Measurements from ENCODE around the gene OPRL1. TPM values are rescaled to one million over a fixed set of nuclear protein-coding genes. Genes with fewer than 3 reads are reported as not detected.

OPRL1 gene
- total RNA-seq, 4 donors from 2014 or later = 0.45 to 0.68 (median 0.52) TPM

GRCh38 chr20:64049060-64049877 is 30.6 kb upstream of the OPRL1 start, which contains the start of gene SOX18:
SOX18 (minus strand) TSS chr20:64049639; CDS start chr20:64049516, 123 bp downstream.
- Histone ChIP-seq H3K4me3 (peak within 1 kb of the TSS; percentile 43), H3K27me3 (peaks cover 71% of the 10 kb centered on the region), H3K4me1 (peaks cover 47% of the 10 kb centered on the region), H3K27ac (peak within 1 kb of the TSS; percentile 47), H3K9me3 (no peaks in the 10 kb centered on the region), H3K36me3 (no peaks in the 10 kb centered on the region)
- 0% methylated on average over 7 of the region's 111 CpGs for WGBS
- TF ChIP-seq POLR2A (IDR thresholded peaks at IDR 0.05) = no peak
- TF ChIP-seq EP300 (IDR thresholded peaks at IDR 0.05) = no peak
- TF ChIP-seq CTCF (IDR thresholded peaks at IDR 0.05) = no peak
- no peak for TF ChIP-seq POLR2AphosphoS5 (IDR thresholded peaks at IDR 0.05)
- DNase-seq (ENCODE audit: low spot score in 2 of 2) = no peak

- Histone ChIP-seq H3K4me3 (peak overlapping the region; percentile 43), H3K27ac (peak overlapping the region; percentile 47), H3K36me3 (no peaks in the 10 kb centered on the region), H3K9me3 (no peaks in the 10 kb centered on the region), H3K27me3 (peaks cover 71% of the 10 kb centered on the region), H3K4me1 (peaks cover 44% of the 10 kb centered on the region)
- no peak for DNase-seq (ENCODE audit: low spot score in 2 of 2)
- WGBS = 47% methylated on average over 3 of the region's 16 CpGs
- TF ChIP-seq POLR2A (IDR thresholded peaks at IDR 0.05) (no peak), EP300 (IDR thresholded peaks at IDR 0.05) (no peak), POLR2AphosphoS5 (IDR thresholded peaks at IDR 0.05) (no peak), CTCF (IDR thresholded peaks at IDR 0.05) (no peak)
Observed at GRCh38 chr20:64049878-64050260, 30.0 kb upstream of the OPRL1 start.

GRCh38 chr20:64050261-64051032 is 29.4 kb upstream of the OPRL1 start:
- Histone ChIP-seq H3K36me3 (no peaks in the 10 kb centered on the region), H3K4me3 (peak overlapping the region; percentile 43), H3K4me1 (peaks cover 44% of the 10 kb centered on the region), H3K9me3 (no peaks in the 10 kb centered on the region), H3K27me3 (peaks cover 68% of the 10 kb centered on the region), H3K27ac (peak overlapping the region; percentile 47)
- TF ChIP-seq POLR2A (IDR thresholded peaks at IDR 0.05) = no peak
- no peak for TF ChIP-seq EP300 (IDR thresholded peaks at IDR 0.05)
- no peak for TF ChIP-seq CTCF (IDR thresholded peaks at IDR 0.05)
- TF ChIP-seq POLR2AphosphoS5 (IDR thresholded peaks at IDR 0.05) = no peak
- WGBS = 80% methylated on average over 1 of the region's 23 CpGs
- DNase-seq (ENCODE audit: low spot score in 2 of 2) = no peak

GRCh38 chr20:64051033-64051452 is 28.8 kb upstream of the OPRL1 start:
- TF ChIP-seq EP300 (IDR thresholded peaks at IDR 0.05) = no peak
- no peak for TF ChIP-seq POLR2A (IDR thresholded peaks at IDR 0.05)
- no peak for TF ChIP-seq POLR2AphosphoS5 (IDR thresholded peaks at IDR 0.05)
- no peak for TF ChIP-seq CTCF (IDR thresholded peaks at IDR 0.05)
- Histone ChIP-seq H3K9me3 (no peaks in the 10 kb centered on the region), H3K4me3 (no peak overlapping the region), H3K27me3 (peaks cover 66% of the 10 kb centered on the region), H3K27ac (peak overlapping the region; percentile 47), H3K4me1 (peaks cover 49% of the 10 kb centered on the region), H3K36me3 (no peaks in the 10 kb centered on the region)
- DNase-seq (ENCODE audit: low spot score in 2 of 2) = no peak
- 73% methylated on average over 3 of the region's 11 CpGs for WGBS

Data from suprapubic skin (tissue), 4 donors.